ENCODE data around the gene KLK1. TPM values are rescaled to one million over a fixed set of nuclear protein-coding genes. Genes with fewer than 3 reads are reported as not detected.
A peak's percentile ranks its signal among the peaks of the same experiment; 100 is the strongest.

The KLK1 gene
- total and polyA plus RNA-seq, 2 of the 13 experiments (the other 11 are each of a cell fraction or from before 2014, with no cell fraction given) = not detected

DNA sequence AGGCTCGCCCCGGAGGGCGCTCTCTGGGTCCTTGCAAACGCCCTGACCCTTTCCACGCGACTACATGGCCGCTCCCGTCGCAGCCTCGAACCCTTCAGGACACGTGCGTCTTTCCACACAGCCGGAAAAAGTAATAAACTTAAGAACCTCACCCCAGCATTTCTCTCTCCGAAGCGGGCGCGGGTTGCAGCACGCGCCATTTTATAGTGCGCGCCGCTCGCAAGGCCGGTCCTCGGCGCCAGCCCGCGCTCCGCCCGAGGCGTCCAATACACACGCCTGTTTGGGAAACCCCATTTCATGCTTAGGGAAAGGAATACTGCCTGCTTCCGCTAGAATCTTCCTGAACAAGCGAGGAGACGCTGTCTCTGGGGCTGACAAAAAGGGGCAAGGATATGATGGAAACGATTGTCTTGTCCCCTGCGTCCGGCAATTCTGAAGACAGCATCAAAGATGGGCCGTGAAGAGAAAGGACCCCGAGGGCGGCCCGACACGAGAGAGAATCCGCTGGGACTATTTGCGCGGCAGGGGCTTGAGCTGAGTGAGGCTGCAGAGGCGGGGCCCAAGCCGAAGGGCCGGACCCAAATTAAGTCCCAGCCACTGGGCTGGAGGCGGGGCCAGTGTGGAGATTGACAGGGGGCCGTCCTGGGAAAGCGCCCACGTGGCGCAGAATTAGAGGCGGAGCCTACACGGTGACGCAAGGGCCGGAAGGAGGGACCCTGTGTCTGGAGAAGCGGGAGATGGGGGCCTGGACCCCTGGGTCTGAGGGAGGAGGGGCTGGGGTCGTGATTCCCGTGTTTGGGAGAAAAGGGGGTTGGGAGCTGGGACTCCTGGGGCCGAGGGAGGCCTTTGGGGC is 18.9 kb downstream of the KLK1 start (continued):
- TF ChIP-seq, protein P1, sequence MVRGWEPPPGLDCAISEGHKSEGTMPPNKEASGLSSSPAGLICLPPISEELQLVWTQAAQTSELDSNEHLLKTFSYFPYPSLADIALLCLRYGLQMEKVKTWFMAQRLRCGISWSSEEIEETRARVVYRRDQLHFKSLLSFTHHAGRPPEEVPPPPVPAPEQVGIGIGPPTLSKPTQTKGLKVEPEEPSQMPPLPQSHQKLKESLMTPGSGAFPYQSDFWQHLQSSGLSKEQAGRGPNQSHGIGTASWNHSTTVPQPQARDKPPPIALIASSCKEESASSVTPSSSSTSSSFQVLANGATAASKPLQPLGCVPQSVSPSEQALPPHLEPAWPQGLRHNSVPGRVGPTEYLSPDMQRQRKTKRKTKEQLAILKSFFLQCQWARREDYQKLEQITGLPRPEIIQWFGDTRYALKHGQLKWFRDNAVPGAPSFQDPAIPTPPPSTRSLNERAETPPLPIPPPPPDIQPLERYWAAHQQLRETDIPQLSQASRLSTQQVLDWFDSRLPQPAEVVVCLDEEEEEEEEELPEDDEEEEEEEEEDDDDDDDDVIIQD (CRISPR knock-in tag; IDR thresholded peaks at IDR 0.05; ENCODE audit: low read depth) = peak; percentile 57; the same call in 1 of the 2 replicates
- TF ChIP-seq HCFC1 (IDR thresholded peaks at IDR 0.05; ENCODE audit: low read depth, low read length) = 0 out of 2 replicates have a peak, but pooled peaks have one; percentile 30
- peak; percentile 85; the same call in 1 of the 2 replicates for TF ChIP-seq ZNF274 (CRISPR knock-in tag; IDR thresholded peaks at IDR 0.05)
- TF ChIP-seq, protein P2, sequence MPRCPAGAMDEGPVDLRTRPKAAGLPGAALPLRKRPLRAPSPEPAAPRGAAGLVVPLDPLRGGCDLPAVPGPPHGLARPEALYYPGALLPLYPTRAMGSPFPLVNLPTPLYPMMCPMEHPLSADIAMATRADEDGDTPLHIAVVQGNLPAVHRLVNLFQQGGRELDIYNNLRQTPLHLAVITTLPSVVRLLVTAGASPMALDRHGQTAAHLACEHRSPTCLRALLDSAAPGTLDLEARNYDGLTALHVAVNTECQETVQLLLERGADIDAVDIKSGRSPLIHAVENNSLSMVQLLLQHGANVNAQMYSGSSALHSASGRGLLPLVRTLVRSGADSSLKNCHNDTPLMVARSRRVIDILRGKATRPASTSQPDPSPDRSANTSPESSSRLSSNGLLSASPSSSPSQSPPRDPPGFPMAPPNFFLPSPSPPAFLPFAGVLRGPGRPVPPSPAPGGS (CRISPR knock-in tag; IDR thresholded peaks at IDR 0.05) = peak; percentile 65; the same call in 1 of the 2 replicates
- TF ChIP-seq ZNF430 (CRISPR knock-in tag; IDR thresholded peaks at IDR 0.05) = peak; percentile 88
- peak; percentile 92 for TF ChIP-seq SAP130 (CRISPR knock-in tag; IDR thresholded peaks at IDR 0.05; ENCODE audit: low read depth)
- 0 out of 2 replicates have a peak, but pooled peaks have one; percentile 39 for TF ChIP-seq NFATC3 (CRISPR knock-in tag; IDR thresholded peaks at IDR 0.05)
- 0 out of 2 replicates have a peak, but pooled peaks have one; percentile 36 for TF ChIP-seq GATA4 (IDR thresholded peaks at IDR 0.05; ENCODE audit: borderline replicate concordance, low read depth)
- TF ChIP-seq NFYB (CRISPR knock-in tag; IDR thresholded peaks at IDR 0.05) = no peak; the same call in 1 of the 2 replicates
- no peak for TF ChIP-seq SIX4 (CRISPR knock-in tag; IDR thresholded peaks at IDR 0.05)
- TF ChIP-seq, protein P3, sequence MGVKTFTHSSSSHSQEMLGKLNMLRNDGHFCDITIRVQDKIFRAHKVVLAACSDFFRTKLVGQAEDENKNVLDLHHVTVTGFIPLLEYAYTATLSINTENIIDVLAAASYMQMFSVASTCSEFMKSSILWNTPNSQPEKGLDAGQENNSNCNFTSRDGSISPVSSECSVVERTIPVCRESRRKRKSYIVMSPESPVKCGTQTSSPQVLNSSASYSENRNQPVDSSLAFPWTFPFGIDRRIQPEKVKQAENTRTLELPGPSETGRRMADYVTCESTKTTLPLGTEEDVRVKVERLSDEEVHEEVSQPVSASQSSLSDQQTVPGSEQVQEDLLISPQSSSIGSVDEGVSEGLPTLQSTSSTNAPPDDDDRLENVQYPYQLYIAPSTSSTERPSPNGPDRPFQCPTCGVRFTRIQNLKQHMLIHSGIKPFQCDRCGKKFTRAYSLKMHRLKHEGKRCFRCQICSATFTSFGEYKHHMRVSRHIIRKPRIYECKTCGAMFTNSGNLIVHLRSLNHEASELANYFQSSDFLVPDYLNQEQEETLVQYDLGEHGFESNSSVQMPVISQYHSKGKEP (CRISPR knock-in tag; IDR thresholded peaks at IDR 0.05) = peak; percentile 35; the same call in 1 of the 2 replicates
- peak; percentile 88 for TF ChIP-seq THAP11 (CRISPR knock-in tag; IDR thresholded peaks at IDR 0.05)
- TF ChIP-seq, protein P4, sequence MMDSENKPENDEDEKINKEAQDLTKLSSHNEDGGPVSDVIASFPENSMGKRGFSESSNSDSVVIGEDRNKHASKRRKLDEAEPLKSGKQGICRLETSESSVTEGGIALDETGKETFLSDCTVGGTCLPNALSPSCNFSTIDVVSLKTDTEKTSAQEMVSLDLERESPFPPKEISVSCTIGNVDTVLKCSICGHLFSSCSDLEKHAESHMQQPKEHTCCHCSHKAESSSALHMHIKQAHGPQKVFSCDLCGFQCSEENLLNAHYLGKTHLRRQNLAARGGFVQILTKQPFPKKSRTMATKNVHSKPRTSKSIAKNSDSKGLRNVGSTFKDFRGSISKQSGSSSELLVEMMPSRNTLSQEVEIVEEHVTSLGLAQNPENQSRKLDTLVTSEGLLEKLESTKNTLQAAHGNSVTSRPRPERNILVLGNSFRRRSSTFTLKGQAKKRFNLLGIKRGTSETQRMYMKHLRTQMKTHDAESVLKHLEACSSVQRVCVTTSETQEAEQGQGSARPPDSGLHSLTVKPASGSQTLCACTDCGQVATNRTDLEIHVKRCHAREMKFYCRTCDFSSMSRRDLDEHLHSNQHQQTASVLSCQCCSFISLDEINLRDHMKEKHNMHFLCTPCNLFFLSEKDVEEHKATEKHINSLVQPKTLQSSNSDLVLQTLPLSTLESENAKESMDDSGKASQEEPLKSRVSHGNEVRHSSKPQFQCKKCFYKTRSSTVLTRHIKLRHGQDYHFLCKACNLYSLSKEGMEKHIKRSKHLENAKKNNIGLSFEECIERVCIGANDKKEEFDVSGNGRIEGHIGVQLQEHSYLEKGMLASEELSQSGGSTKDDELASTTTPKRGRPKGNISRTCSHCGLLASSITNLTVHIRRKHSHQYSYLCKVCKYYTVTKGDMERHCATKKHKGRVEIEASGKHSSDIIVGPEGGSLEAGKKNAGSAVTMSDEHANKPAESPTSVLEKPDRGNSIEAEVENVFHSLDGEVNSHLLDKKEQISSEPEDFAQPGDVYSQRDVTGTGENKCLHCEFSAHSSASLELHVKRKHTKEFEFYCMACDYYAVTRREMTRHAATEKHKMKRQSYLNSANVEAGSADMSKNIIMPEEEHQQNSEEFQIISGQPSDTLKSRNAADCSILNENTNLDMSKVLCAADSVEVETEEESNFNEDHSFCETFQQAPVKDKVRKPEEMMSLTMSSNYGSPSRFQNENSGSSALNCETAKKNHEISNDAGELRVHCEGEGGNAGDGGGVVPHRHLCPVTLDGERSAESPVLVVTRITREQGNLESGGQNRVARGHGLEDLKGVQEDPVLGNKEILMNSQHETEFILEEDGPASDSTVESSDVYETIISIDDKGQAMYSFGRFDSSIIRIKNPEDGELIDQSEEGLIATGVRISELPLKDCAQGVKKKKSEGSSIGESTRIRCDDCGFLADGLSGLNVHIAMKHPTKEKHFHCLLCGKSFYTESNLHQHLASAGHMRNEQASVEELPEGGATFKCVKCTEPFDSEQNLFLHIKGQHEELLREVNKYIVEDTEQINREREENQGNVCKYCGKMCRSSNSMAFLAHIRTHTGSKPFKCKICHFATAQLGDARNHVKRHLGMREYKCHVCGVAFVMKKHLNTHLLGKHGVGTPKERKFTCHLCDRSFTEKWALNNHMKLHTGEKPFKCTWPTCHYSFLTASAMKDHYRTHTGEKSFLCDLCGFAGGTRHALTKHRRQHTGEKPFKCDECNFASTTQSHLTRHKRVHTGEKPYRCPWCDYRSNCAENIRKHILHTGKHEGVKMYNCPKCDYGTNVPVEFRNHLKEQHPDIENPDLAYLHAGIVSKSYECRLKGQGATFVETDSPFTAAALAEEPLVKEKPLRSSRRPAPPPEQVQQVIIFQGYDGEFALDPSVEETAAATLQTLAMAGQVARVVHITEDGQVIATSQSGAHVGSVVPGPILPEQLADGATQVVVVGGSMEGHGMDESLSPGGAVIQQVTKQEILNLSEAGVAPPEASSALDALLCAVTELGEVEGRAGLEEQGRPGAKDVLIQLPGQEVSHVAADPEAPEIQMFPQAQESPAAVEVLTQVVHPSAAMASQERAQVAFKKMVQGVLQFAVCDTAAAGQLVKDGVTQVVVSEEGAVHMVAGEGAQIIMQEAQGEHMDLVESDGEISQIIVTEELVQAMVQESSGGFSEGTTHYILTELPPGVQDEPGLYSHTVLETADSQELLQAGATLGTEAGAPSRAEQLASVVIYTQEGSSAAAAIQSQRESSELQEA (CRISPR knock-in tag; IDR thresholded peaks at IDR 0.05; ENCODE audit: not compliant biosample characterization) = no peak
- peak; percentile 66; the same call in 1 of the 2 replicates for TF ChIP-seq ZSCAN22 (CRISPR knock-in tag; IDR thresholded peaks at IDR 0.05)
- no peak for TF ChIP-seq EED (CRISPR knock-in tag; IDR thresholded peaks at IDR 0.05)

Measured in HepG2 (cell line).